H9 (cell line): ENCODE data around the gene ANO2. TPM values are rescaled to one million over a fixed set of nuclear protein-coding genes. Genes with fewer than 3 reads are reported as not detected.

ENCODE experiments used
- DNase-seq: peaks from one replicate; pipeline ENCODE4 v3.0.0-alpha.2; 2017
- H2AFZ ChIP-seq: one replicate; pipeline ENCODE4 v1.6.1; 2013; ENCODE audit warnings: mild to moderate bottlenecking, low read length, control low read depth, moderate library complexity
- H2AK5ac ChIP-seq: 2 replicates; pipeline ENCODE4 v1.6.1; 2013; ENCODE audit warnings: low read length, control low read depth, mixed read lengths; ENCODE audit not compliant: insufficient read length
- H2BK120ac ChIP-seq: one replicate; pipeline ENCODE4 v1.6.1; 2013; ENCODE audit warnings: low read depth, mild to moderate bottlenecking, low read length, control low read depth, inconsistent platforms; ENCODE audit not compliant: poor library complexity, severe bottlenecking
- H2BK12ac ChIP-seq: 2 replicates; pipeline ENCODE4 v1.6.1; 2013; ENCODE audit warnings: low read length, control low read depth, mixed read lengths, low read depth; ENCODE audit not compliant: insufficient read length
- H2BK15ac ChIP-seq: 2 replicates; pipeline ENCODE4 v1.6.1; 2013; ENCODE audit warnings: low read depth, low read length, control low read depth
- H2BK20ac ChIP-seq: one replicate; pipeline ENCODE4 v1.6.1; 2013; ENCODE audit warnings: low read depth, mild to moderate bottlenecking, low read length, control low read depth, inconsistent platforms; ENCODE audit not compliant: poor library complexity, severe bottlenecking
- H2BK5ac ChIP-seq: 2 replicates; pipeline ENCODE4 v1.6.1; 2013; ENCODE audit warnings: low read length, control low read depth, mixed read lengths; ENCODE audit not compliant: insufficient read length
- H3K14ac ChIP-seq: 2 replicates; pipeline ENCODE4 v1.6.1; 2013; ENCODE audit warnings: low read length, control low read depth; ENCODE audit not compliant: insufficient read depth
- H3K18ac ChIP-seq: 2 replicates; pipeline ENCODE4 v1.6.1; 2013; ENCODE audit warnings: low read depth, mild to moderate bottlenecking, mixed read lengths, low read length, control low read depth; ENCODE audit not compliant: insufficient read length
- H3K23ac ChIP-seq: 2 replicates; pipeline ENCODE4 v1.6.1; 2013; ENCODE audit warnings: low read length, control low read depth, mixed read lengths, low read depth; ENCODE audit not compliant: insufficient read length
- H3K23me2 ChIP-seq: 2 replicates; pipeline ENCODE4 v1.6.1; 2013; ENCODE audit warnings: low read depth, mild to moderate bottlenecking, mixed read lengths, low read length, control low read depth; ENCODE audit not compliant: insufficient read length, poor library complexity, severe bottlenecking
- H3K27ac ChIP-seq: 2 replicates; pipeline ENCODE4 v1.5.1; 2013; ENCODE audit warnings: low read length, control low read depth, mixed read lengths, low read depth; ENCODE audit not compliant: insufficient read length
- H3K27me3 ChIP-seq: 2 replicates; pipeline ENCODE4 v1.6.1; 2013; ENCODE audit warnings: low read length, control low read depth, inconsistent platforms; ENCODE audit not compliant: insufficient read depth
- H3K4ac ChIP-seq: 2 replicates; pipeline ENCODE4 v1.6.1; 2013; ENCODE audit warnings: low read depth, mild to moderate bottlenecking, control low read depth, inconsistent platforms, low read length, moderate library complexity
- H3K4me1 ChIP-seq: 2 replicates; pipeline ENCODE4 v1.6.1; 2013; ENCODE audit warnings: low read length, control low read depth, inconsistent platforms; ENCODE audit not compliant: insufficient read depth
- H3K4me2 ChIP-seq: 2 replicates; pipeline ENCODE4 v1.6.1; 2013; ENCODE audit warnings: low read length, control low read depth, mixed read lengths; ENCODE audit not compliant: insufficient read length, insufficient read depth
- H3K56ac ChIP-seq: 2 replicates; pipeline ENCODE4 v1.6.1; 2013; ENCODE audit warnings: low read depth, mild to moderate bottlenecking, mixed read lengths, low read length, control low read depth; ENCODE audit not compliant: insufficient read length
- H3K79me1 ChIP-seq: 2 replicates; pipeline ENCODE4 v1.6.1; 2013; ENCODE audit warnings: low read depth, mild to moderate bottlenecking, moderate library complexity, low read length, control low read depth, inconsistent platforms; ENCODE audit not compliant: insufficient read depth, poor library complexity, severe bottlenecking
- H3K79me2 ChIP-seq: 2 replicates; pipeline ENCODE4 v1.6.1; 2013; ENCODE audit warnings: low read length, control low read depth, inconsistent platforms; ENCODE audit not compliant: insufficient read depth
- H3K9ac ChIP-seq: 2 replicates; pipeline ENCODE4 v1.6.1; 2013; ENCODE audit warnings: low read length, control low read depth, mixed read lengths; ENCODE audit not compliant: insufficient read length; ENCODE audit errors: extremely low read depth
- H3K9me3 ChIP-seq: one replicate; pipeline ENCODE4 v1.6.1; 2013; ENCODE audit warnings: low read depth, low read length, inconsistent platforms; ENCODE audit not compliant: control insufficient read depth
- H3T11ph ChIP-seq: one replicate; pipeline ENCODE4 v1.6.1; 2013; ENCODE audit warnings: mild to moderate bottlenecking, low read length, control low read depth, inconsistent platforms
- H4K20me1 ChIP-seq: one replicate; pipeline ENCODE4 v1.6.1; 2013; ENCODE audit not compliant: control insufficient read depth, insufficient read length, insufficient read depth
- H4K5ac ChIP-seq: 2 replicates; pipeline ENCODE4 v1.6.1; 2013; ENCODE audit warnings: low read depth, mild to moderate bottlenecking, mixed read lengths, low read length, control low read depth; ENCODE audit not compliant: insufficient read length
- H4K8ac ChIP-seq: replicated peaks from 2 replicates; pipeline ENCODE4 v1.6.1; 2013; ENCODE audit warnings: low read length, control low read depth, mixed read lengths, low read depth; ENCODE audit not compliant: insufficient read length
- H4K91ac ChIP-seq: 2 replicates; pipeline ENCODE4 v1.6.1; 2013; ENCODE audit warnings: low read depth, mild to moderate bottlenecking, moderate library complexity, mixed read lengths, low read length, control low read depth; ENCODE audit not compliant: insufficient read length
- H3K27ac Mint-ChIP-seq, 3 experiments: 2 replicates in 2 of 3; 3 replicates in 1 of 3; pipeline ENCODE4 v1.8.0; 2020 to 2021; ENCODE audit warnings: mixed read lengths in 3 of 3, mild to moderate bottlenecking in 1 of 3, moderate library complexity in 1 of 3
- H3K27me3 Mint-ChIP-seq: 2 replicates; pipeline ENCODE4 v1.8.0; 2021; ENCODE audit warnings: low read depth, mild to moderate bottlenecking, moderate library complexity, mixed read lengths
- H3K36me3 Mint-ChIP-seq, 3 experiments: 2 replicates in 2 of 3; 3 replicates in 1 of 3; pipeline ENCODE4 v1.8.0; 2020 to 2021; ENCODE audit warnings: low read depth in 3 of 3, mixed read lengths in 3 of 3; ENCODE audit not compliant: insufficient read depth in 1 of 3
- H3K4me1 Mint-ChIP-seq, 2 experiments: 2 replicates each; pipeline ENCODE4 v1.8.0; 2020; ENCODE audit warnings: mixed read lengths in 2 of 2
- H3K4me3 Mint-ChIP-seq, 2 experiments: 2 replicates in 1 of 2; 3 replicates in 1 of 2; pipeline ENCODE4 v1.8.0; 2020 to 2021; ENCODE audit warnings: mild to moderate bottlenecking in 2 of 2, mixed read lengths in 2 of 2, moderate library complexity in 1 of 2
- H3K9me3 Mint-ChIP-seq, 2 experiments: 2 replicates in 1 of 2; 3 replicates in 1 of 2; pipeline ENCODE4 v1.8.0; 2020; ENCODE audit warnings: mild to moderate bottlenecking in 2 of 2, mixed read lengths in 2 of 2, moderate library complexity in 1 of 2
- CTCF ChIP-seq: fragments of 200-600 bp; sonication (generic); conservative IDR thresholded peaks from 3 replicates; pipeline ENCODE4 v1.8.0; 2021; ENCODE audit warnings: antibody characterized with exemption, mild to moderate bottlenecking
- whole genome bisulfite sequencing: extraction: QIAGEN DNeasy Blood & Tissue Kit; methylation state at CpG from one replicate; pipeline ENCODE4 v1.1.7; 2013; ENCODE audit warnings: missing lambda C conversion rate, low lambda C conversion rate, mixed read lengths; ENCODE audit not compliant: insufficient read length; ENCODE audit errors: extremely low coverage; 5-methylcytosine and 5-hydroxymethylcytosine counted together
- total RNA-seq: library from RNA; stranded (reverse); gene quantifications from 2 replicates; pipeline ENCODE4 v1.2.1, GENCODE V29; 2021

The ANO2 gene
- total RNA-seq, 1 experiment from 2014 or later = 3.8 TPM

- TF ChIP-seq CTCF = no peak
- H3K27ac ChIP-seq = no peak overlapping the region
- no peaks in the 10 kb centered on the region for H3K9me3 ChIP-seq
- no peak overlapping the region for H3K4me2 ChIP-seq
- no peak overlapping the region for H3K18ac ChIP-seq
- H2BK12ac ChIP-seq = no peak overlapping the region
- H3K9me3 Mint-ChIP-seq = no peaks in the 10 kb centered on the region
- no peaks in the 10 kb centered on the region for H3K23me2 ChIP-seq
- H4K5ac ChIP-seq = no peak overlapping the region
- H3K27me3 ChIP-seq = no peaks in the 10 kb centered on the region
- no peak overlapping the region for H2BK20ac ChIP-seq
- no peak overlapping the region for H2AK5ac ChIP-seq
- peak; percentile 9 for DNase-seq
- no peak overlapping the region for H3K4me3 Mint-ChIP-seq
- no peak overlapping the region for H2BK5ac ChIP-seq
- H2AFZ ChIP-seq = no peak overlapping the region
- H3K27me3 Mint-ChIP-seq = no peaks in the 10 kb centered on the region; the same call in none of the 2 replicates
- H3K23ac ChIP-seq = no peak overlapping the region
- WGBS = no CpG with 5 or more reads among the region's 2 CpGs
- H3K4ac ChIP-seq = no peak overlapping the region
- H3T11ph ChIP-seq = no peak overlapping the region
- H3K4me1 ChIP-seq = no peaks in the 10 kb centered on the region
- H4K8ac ChIP-seq = no peak overlapping the region
- no peak overlapping the region for H2BK120ac ChIP-seq
- no peak overlapping the region; the same call in 1 of the 2 replicates for H3K14ac ChIP-seq
- H2BK15ac ChIP-seq = no peak overlapping the region
- H4K91ac ChIP-seq = no peak overlapping the region
- H4K20me1 ChIP-seq = no peaks in the 10 kb centered on the region
- no peaks in the 10 kb centered on the region for H3K36me3 Mint-ChIP-seq
- H3K79me2 ChIP-seq = no peaks in the 10 kb centered on the region
- H3K4me1 Mint-ChIP-seq = peaks cover 0 to 5% of the 10 kb centered on the region in 2 experiments; a peak in 1 of 4 replicates
- no peaks in the 10 kb centered on the region for H3K79me1 ChIP-seq
- H3K27ac Mint-ChIP-seq = no peak overlapping the region
- no peak overlapping the region for H3K56ac ChIP-seq
- H3K9ac ChIP-seq = no peak overlapping the region
Measured at GRCh38 chr12:5736016-5736415, 209.0 kb downstream of the ANO2 start.
